HL-60 (cell line): ENCODE data around the gene SMIM14.

Experiments
- POLR2AphosphoS5 ChIP-seq: IDR thresholded peaks from 2 replicates; pipeline ENCODE4 v1.6.1; 2012; ENCODE audit warnings: low read depth
- TF ChIP-seq, protein P1 (sequence below): IDR thresholded peaks from one replicate; pipeline ENCODE4 v1.5.1; 2011; ENCODE audit warnings: low read length, control low read depth, inconsistent platforms; ENCODE audit not compliant: insufficient read depth

DNA sequence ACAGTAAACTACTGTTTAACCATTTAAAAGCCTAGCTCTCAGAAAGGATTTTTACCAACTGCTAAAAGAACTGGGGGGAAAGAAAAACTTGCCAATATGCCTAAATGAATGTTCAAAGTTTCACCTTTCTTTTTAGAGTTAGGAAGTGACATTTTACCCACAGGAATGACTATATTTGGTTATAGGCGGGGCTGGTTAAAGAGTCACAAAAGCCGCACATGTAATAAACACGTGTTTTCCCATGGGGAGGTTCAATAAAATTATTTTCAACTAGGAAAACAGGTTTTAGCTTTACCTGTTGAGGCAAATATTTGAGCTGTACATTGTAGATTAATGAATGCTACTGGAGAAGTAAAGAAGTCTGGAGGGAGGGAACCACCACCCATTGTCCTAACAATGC, 69.9 kb downstream of the SMIM14 start:
- TF ChIP-seq, protein P1, sequence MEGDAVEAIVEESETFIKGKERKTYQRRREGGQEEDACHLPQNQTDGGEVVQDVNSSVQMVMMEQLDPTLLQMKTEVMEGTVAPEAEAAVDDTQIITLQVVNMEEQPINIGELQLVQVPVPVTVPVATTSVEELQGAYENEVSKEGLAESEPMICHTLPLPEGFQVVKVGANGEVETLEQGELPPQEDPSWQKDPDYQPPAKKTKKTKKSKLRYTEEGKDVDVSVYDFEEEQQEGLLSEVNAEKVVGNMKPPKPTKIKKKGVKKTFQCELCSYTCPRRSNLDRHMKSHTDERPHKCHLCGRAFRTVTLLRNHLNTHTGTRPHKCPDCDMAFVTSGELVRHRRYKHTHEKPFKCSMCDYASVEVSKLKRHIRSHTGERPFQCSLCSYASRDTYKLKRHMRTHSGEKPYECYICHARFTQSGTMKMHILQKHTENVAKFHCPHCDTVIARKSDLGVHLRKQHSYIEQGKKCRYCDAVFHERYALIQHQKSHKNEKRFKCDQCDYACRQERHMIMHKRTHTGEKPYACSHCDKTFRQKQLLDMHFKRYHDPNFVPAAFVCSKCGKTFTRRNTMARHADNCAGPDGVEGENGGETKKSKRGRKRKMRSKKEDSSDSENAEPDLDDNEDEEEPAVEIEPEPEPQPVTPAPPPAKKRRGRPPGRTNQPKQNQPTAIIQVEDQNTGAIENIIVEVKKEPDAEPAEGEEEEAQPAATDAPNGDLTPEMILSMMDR = no peak
- no peak for TF ChIP-seq POLR2AphosphoS5
